Measurements from ENCODE around the gene MRPL17. TPM values are rescaled to one million over a fixed set of nuclear protein-coding genes. Genes with fewer than 3 reads are reported as not detected.

Gene MRPL17
- total and polyA plus RNA-seq, 2 of the 13 experiments (the other 11 are each of a cell fraction or from before 2014, with no cell fraction given): 59.4 to 90.0 TPM

GRCh38 chr11:6635082-6635932 is 47.8 kb downstream of the MRPL17 start (continued):
- 0 out of 4 replicates have a peak, but pooled peaks of 1 of the 2 experiments have one; percentile 45 for TF ChIP-seq NR2F1 (CRISPR knock-in tag; IDR thresholded peaks at IDR 0.05)
- TF ChIP-seq RXRB (CRISPR knock-in tag; IDR thresholded peaks at IDR 0.05; ENCODE audit: borderline replicate concordance): peak; percentile 49; the same call in 1 of the 2 replicates
- no peak for TF ChIP-seq ZFP36L1 (CRISPR knock-in tag; IDR thresholded peaks at IDR 0.05)
- no peak for TF ChIP-seq DR1 (CRISPR knock-in tag; IDR thresholded peaks at IDR 0.05)
- peak; percentile 21; the same call in 1 of the 2 replicates for TF ChIP-seq ZNF792 (CRISPR knock-in tag; IDR thresholded peaks at IDR 0.05)
- TF ChIP-seq ZFP62 (CRISPR knock-in tag; IDR thresholded peaks at IDR 0.05): no peak
- TF ChIP-seq ASH2L (IDR thresholded peaks at IDR 0.05; ENCODE audit: insufficient read length, low read depth, low read length): peak; percentile 32
- no peak for TF ChIP-seq TBX3 (IDR thresholded peaks at IDR 0.05; ENCODE audit: borderline replicate concordance)
- peak; percentile 80; the same call in 1 of the 2 replicates for TF ChIP-seq ETV5 (CRISPR knock-in tag; IDR thresholded peaks at IDR 0.05; ENCODE audit: borderline replicate concordance)
- no peak for TF ChIP-seq RBFOX2 (IDR thresholded peaks at IDR 0.05; ENCODE audit: low read depth, low read length)
- 0 out of 2 replicates have a peak, but pooled peaks have one; percentile 19 for TF ChIP-seq TARDBP (CRISPR knock-in tag; IDR thresholded peaks at IDR 0.05)
- TF ChIP-seq ZNF331 (CRISPR knock-in tag; IDR thresholded peaks at IDR 0.05): peak; percentile 10; the same call in 1 of the 2 replicates
- peak; percentile 47; the same call in 1 of the 2 replicates for TF ChIP-seq NR2F6 (IDR thresholded peaks at IDR 0.05)
- peak; percentile 66 for TF ChIP-seq NR2F6 (CRISPR knock-in tag; IDR thresholded peaks at IDR 0.05)
- TF ChIP-seq ZKSCAN1 (IDR thresholded peaks at IDR 0.05; ENCODE audit: low read length): peak; percentile 93
- no peak for TF ChIP-seq EZH2 (conservative IDR thresholded peaks at IDR 0.05; ENCODE audit: low read depth, low read length)
- peak; percentile 50 for TF ChIP-seq HMG20A (CRISPR knock-in tag; IDR thresholded peaks at IDR 0.05; ENCODE audit: borderline replicate concordance)
- TF ChIP-seq CREM (IDR thresholded peaks at IDR 0.05): peak; percentile 35; the same call in 1 of the 2 replicates
- no peak for TF ChIP-seq CREM (CRISPR knock-in tag; IDR thresholded peaks at IDR 0.05)
- TF ChIP-seq NR2C2 (CRISPR knock-in tag; IDR thresholded peaks at IDR 0.05; ENCODE audit: borderline replicate concordance): peak; percentile 27; the same call in 1 of the 2 replicates
- peak; percentile 71 for TF ChIP-seq PAXIP1 (CRISPR knock-in tag; conservative IDR thresholded peaks at IDR 0.05)
- no peak for TF ChIP-seq ZNF337 (CRISPR knock-in tag; IDR thresholded peaks at IDR 0.05; ENCODE audit: borderline replicate concordance, low read depth)
- TF ChIP-seq HNF4G (IDR thresholded peaks at IDR 0.05; ENCODE audit: borderline replicate concordance, low read depth, low read length): no peak; the same call in 1 of the 2 replicates
- TF ChIP-seq HNF4G (CRISPR knock-in tag; IDR thresholded peaks at IDR 0.05; ENCODE audit: borderline replicate concordance, low read depth): peak; percentile 53; the same call in 1 of the 2 replicates
- TF ChIP-seq ZMYM4 (CRISPR knock-in tag; IDR thresholded peaks at IDR 0.05): no peak
- no peak for TF ChIP-seq CCDC6 (CRISPR knock-in tag; IDR thresholded peaks at IDR 0.05)
- 0 out of 2 replicates have a peak, but pooled peaks have one; percentile 38 for TF ChIP-seq ELF3 (CRISPR knock-in tag; IDR thresholded peaks at IDR 0.05)
- TF ChIP-seq FOSL2 (CRISPR knock-in tag; IDR thresholded peaks at IDR 0.05): peak; percentile 57
- peak; percentile 34; the same call in 1 of the 2 replicates for TF ChIP-seq MEIS2 (CRISPR knock-in tag; IDR thresholded peaks at IDR 0.05)

Measured in HepG2 (cell line).